Gastroesophageal sphincter (tissue), 4 donors: ENCODE data around the gene AGPAT3. TPM values are rescaled to one million over a fixed set of nuclear protein-coding genes. Genes with fewer than 3 reads are reported as not detected.
A peak's percentile ranks its signal among the peaks of the same experiment; 100 is the strongest.

ENCODE experiments used
- ATAC-seq: fragments of 150-250 bp; one replicate; pipeline ENCODE4 v1.9.1; 2016; ENCODE audit warnings: mild to moderate bottlenecking, moderate library complexity
- H3K27ac ChIP-seq, 4 donors: fragments of 200-600 bp; sonication (generic) in 3 of 4; 1 replicate in 3 of 4; 2 replicates in 1 of 4; pipeline ENCODE4 v1.5.1; 2016 to 2019
- H3K27me3 ChIP-seq: fragments of 200-600 bp; sonication (generic); one replicate; pipeline ENCODE4 v1.5.1; 2019
- H3K36me3 ChIP-seq, 2 donors: fragments of 200-600 bp; sonication (generic); one replicate each; pipeline ENCODE4 v1.5.1; 2019; ENCODE audit warnings: control low read depth in 1 of 2
- H3K4me1 ChIP-seq, 3 donors: fragments of 200-600 bp; sonication (generic); 1 replicate in 2 of 3; 2 replicates in 1 of 3; pipeline ENCODE4 v1.5.1; 2016 to 2019; ENCODE audit warnings: control low read depth in 2 of 3
- H3K4me3 ChIP-seq, 2 donors: fragments of 200-600 bp; sonication (generic); one replicate each; pipeline ENCODE4 v1.5.1; 2019; ENCODE audit warnings: mild to moderate bottlenecking in 1 of 2, moderate library complexity in 1 of 2
- H3K9me3 ChIP-seq, 3 donors: fragments of 200-600 bp; sonication (generic); one replicate each; pipeline ENCODE4 v1.5.1; 2017 to 2019; ENCODE audit warnings: control low read depth in 2 of 3
- CTCF ChIP-seq, 4 experiments: fragments of 200-600 bp in 2 of 4; fragments of 450-650 bp in 2 of 4; sonication (generic) in 1 of 4; IDR thresholded peaks; one replicate each; pipeline ENCODE4 v1.5.1; 2017 to 2019; ENCODE audit warnings: antibody characterized with exemption in 4 of 4, mild to moderate bottlenecking in 2 of 4, moderate library complexity in 2 of 4
- EP300 ChIP-seq: sonication (generic); formaldehyde crosslinking; IDR thresholded peaks from one replicate; pipeline ENCODE4 v1.6.1; 2017; ENCODE audit warnings: antibody characterized with exemption, mild to moderate bottlenecking
- POLR2A ChIP-seq, 2 donors: fragments of 450-650 bp; IDR thresholded peaks; one replicate each; pipeline ENCODE4 v1.6.1; 2017; ENCODE audit warnings: antibody characterized with exemption in 2 of 2, mild to moderate bottlenecking in 2 of 2, moderate library complexity in 1 of 2
- POLR2AphosphoS5 ChIP-seq: sonication (generic); formaldehyde crosslinking; IDR thresholded peaks from one replicate; pipeline ENCODE4 v1.6.1; 2017; ENCODE audit warnings: antibody characterized with exemption
- WGBS, 2 donors: methylation state at CpG; one replicate each; pipeline ENCODE4 v1.1.5; 2018; ENCODE audit warnings: low coverage in 1 of 2; 5-methylcytosine and 5-hydroxymethylcytosine counted together
- total RNA-seq, 4 donors: library from RNA; depleted of rRNA; stranded (reverse); fragments of >200 nt; gene quantifications; one replicate each; pipeline ENCODE4 v1.1.0, GENCODE V29; 2016

The AGPAT3 gene
- total RNA-seq, 4 donors from 2014 or later = 27.1 to 46.9 (median 32.2) TPM

GRCh38 chr21:43899307-43900077 is 34.5 kb downstream of the AGPAT3 start:
- TF ChIP-seq POLR2A (IDR thresholded peaks at IDR 0.05) = no peak
- TF ChIP-seq POLR2AphosphoS5 = no peak
- TF ChIP-seq CTCF (IDR thresholded peaks at IDR 0.05) = no peak
- TF ChIP-seq EP300 = no peak
- WGBS, 2 donors = 85 to 89% methylated on average over 4 to 9 of the region's 23 CpGs
- Histone ChIP-seq H3K4me1 (peaks cover 0 to 34% (median 7%) of the 10 kb centered on the region in 3 donors), H3K9me3 (no peaks in the 10 kb centered on the region), H3K4me3 (no peak overlapping the region), H3K27ac (no peak overlapping the region), H3K27me3 (no peaks in the 10 kb centered on the region), H3K36me3 (peaks cover 0 to 21% of the 10 kb centered on the region in 2 donors)
- ATAC-seq = no peak

- H3K4me1 ChIP-seq = peaks cover 0 to 29% (median 7%) of the 10 kb centered on the region in 3 donors
- no peak overlapping the region for H3K4me3 ChIP-seq
- H3K27ac ChIP-seq = no peak overlapping the region
- no peak for ATAC-seq
- TF ChIP-seq EP300 (no peak), POLR2AphosphoS5 (no peak), CTCF (IDR thresholded peaks at IDR 0.05) (no peak)
- H3K36me3 ChIP-seq = peaks cover 0 to 24% of the 10 kb centered on the region in 2 donors
- WGBS, 2 donors = 80 to 100% methylated on average over 1 of the region's 1 CpG
- H3K27me3 ChIP-seq = no peaks in the 10 kb centered on the region
- no peaks in the 10 kb centered on the region for H3K9me3 ChIP-seq
These were observed 35.0 kb downstream of the AGPAT3 start for GRCh38 chr21:43900078-43900385.

- peaks cover 0 to 26% (median 7%) of the 10 kb centered on the region in 3 donors for H3K4me1 ChIP-seq
- H3K4me3 ChIP-seq = no peak overlapping the region
- no peak overlapping the region for H3K27ac ChIP-seq
- no peaks in the 10 kb centered on the region for H3K27me3 ChIP-seq
- peaks cover 0 to 28% of the 10 kb centered on the region in 2 donors for H3K36me3 ChIP-seq
- no peak for TF ChIP-seq EP300
- TF ChIP-seq POLR2AphosphoS5 = no peak
- no peak for TF ChIP-seq POLR2A (IDR thresholded peaks at IDR 0.05)
- no peak for TF ChIP-seq CTCF (IDR thresholded peaks at IDR 0.05)
- H3K9me3 ChIP-seq = no peaks in the 10 kb centered on the region
- no peak for ATAC-seq
- 83 to 86% methylated on average over 1 of the region's 6 CpGs for WGBS, 2 donors
These were observed 35.7 kb downstream of the AGPAT3 start for GRCh38 chr21:43900690-43901089.

GRCh38 chr21:43902441-43902840 is 37.4 kb downstream of the AGPAT3 start:
- Histone ChIP-seq H3K36me3 (peaks cover 0 to 43% of the 10 kb centered on the region in 2 donors), H3K27ac (peak overlapping the region in 1 of 4 donors; percentile 32), H3K9me3 (no peaks in the 10 kb centered on the region), H3K4me1 (peaks cover 0 to 26% (median 7%) of the 10 kb centered on the region in 3 donors), H3K27me3 (no peaks in the 10 kb centered on the region), H3K4me3 (no peak overlapping the region)
- TF ChIP-seq POLR2AphosphoS5 (no peak), POLR2A (IDR thresholded peaks at IDR 0.05) (no peak), CTCF (IDR thresholded peaks at IDR 0.05) (no peak), EP300 (no peak)
- ATAC-seq = peak; percentile 56
- 33% methylated on average over 5 of the region's 6 CpGs; no CpG with 5 or more reads in 1 of the 2 donors for WGBS, 2 donors
